ENCODE measurements around the gene IMMT.

DNA sequence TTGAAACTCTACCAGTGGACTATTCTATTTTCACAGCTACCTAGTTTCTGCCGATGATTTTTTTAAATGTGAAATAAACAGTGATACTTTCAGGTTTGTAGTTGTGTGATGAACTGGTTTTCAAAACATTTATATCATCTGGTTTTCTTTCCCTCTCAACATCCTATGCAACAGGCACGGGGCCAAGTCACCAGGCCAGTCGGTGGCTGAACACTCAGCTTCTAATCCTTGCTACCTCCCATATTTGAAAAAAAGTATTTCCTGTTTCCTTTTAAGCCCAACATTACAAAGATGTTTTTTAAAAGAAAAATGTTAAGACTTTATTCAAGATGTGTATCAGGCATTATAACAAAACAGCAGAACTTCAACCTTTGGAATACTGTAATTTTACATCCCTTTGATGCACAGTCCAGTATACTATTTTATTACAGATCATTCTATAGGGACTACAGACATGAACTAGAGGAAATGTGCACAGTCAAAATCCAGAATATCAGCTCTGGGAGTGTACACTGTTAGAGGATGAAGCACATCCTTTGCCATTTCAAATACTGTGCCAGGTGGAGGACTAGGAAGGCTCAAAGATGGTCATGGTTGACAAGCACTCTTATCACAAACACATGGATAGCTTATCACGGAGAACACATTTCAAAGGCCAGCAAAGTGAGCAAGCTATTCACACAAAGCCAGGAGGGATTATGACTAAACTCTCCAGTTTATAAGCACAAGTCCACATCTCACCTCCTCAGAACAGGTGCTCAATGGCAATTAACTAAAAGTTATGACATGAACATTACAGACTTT, 18.6 kb upstream of the IMMT start:
- TF ChIP-seq, protein P1, sequence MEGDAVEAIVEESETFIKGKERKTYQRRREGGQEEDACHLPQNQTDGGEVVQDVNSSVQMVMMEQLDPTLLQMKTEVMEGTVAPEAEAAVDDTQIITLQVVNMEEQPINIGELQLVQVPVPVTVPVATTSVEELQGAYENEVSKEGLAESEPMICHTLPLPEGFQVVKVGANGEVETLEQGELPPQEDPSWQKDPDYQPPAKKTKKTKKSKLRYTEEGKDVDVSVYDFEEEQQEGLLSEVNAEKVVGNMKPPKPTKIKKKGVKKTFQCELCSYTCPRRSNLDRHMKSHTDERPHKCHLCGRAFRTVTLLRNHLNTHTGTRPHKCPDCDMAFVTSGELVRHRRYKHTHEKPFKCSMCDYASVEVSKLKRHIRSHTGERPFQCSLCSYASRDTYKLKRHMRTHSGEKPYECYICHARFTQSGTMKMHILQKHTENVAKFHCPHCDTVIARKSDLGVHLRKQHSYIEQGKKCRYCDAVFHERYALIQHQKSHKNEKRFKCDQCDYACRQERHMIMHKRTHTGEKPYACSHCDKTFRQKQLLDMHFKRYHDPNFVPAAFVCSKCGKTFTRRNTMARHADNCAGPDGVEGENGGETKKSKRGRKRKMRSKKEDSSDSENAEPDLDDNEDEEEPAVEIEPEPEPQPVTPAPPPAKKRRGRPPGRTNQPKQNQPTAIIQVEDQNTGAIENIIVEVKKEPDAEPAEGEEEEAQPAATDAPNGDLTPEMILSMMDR (IDR thresholded peaks at IDR 0.05; ENCODE audit: low read depth, low read length) = no peak
- TF ChIP-seq POLR2A (IDR thresholded peaks at IDR 0.05; ENCODE audit: extremely low read depth, insufficient read length) (no peak), MYC (IDR thresholded peaks at IDR 0.05; ENCODE audit: low read depth, low read length) (no peak)

Data from NB4 (cell line).